PFSK-1 (cell line): Measurements from ENCODE around the gene TPGS1.

Experiments
- FOXP2 ChIP-seq: optimal IDR thresholded peaks from 2 replicates; pipeline ENCODE3; 2011; ENCODE audit warnings: borderline replicate concordance, control low read depth, inconsistent platforms; ENCODE audit not compliant: insufficient read depth; ENCODE audit errors: extremely low read length, extremely low read depth
- POLR2AphosphoS5 ChIP-seq: IDR thresholded peaks from 2 replicates; pipeline ENCODE4 v1.6.1; 2012; ENCODE audit warnings: low read depth, mild to moderate bottlenecking, control low read depth, low read length, moderate library complexity
- REST ChIP-seq, 2 experiments: IDR thresholded peaks; 2 replicates each; pipeline versions ENCODE4 v1.6.1 to v1.8.0; 2011 to 2012; ENCODE audit warnings: low read depth in 2 of 2, low read length in 2 of 2, control low read depth in 1 of 2, inconsistent platforms in 1 of 2, mild to moderate bottlenecking in 1 of 2, moderate library complexity in 1 of 2; ENCODE audit not compliant: insufficient read depth in 1 of 2
- SIN3A ChIP-seq: IDR thresholded peaks from 2 replicates; pipeline ENCODE4 v1.6.1; 2012; ENCODE audit warnings: mild to moderate bottlenecking, low read length, moderate library complexity, borderline replicate concordance; ENCODE audit not compliant: insufficient read depth
- TAF1 ChIP-seq: IDR thresholded peaks from 2 replicates; pipeline ENCODE4 v1.6.1; 2012; ENCODE audit warnings: low read length, control low read depth, borderline replicate concordance; ENCODE audit not compliant: insufficient read depth

TPGS1 gene

GRCh38 chr19:512547-513365 is 5.5 kb downstream of the TPGS1 start:
- TF ChIP-seq SIN3A (no peak), POLR2AphosphoS5 (no peak), FOXP2 (no peak), REST (IDR thresholded peaks at IDR 0.05; ENCODE audit: insufficient read depth in 1 of 2, low read depth in 2 of 2, low read length in 2 of 2) (no peak), TAF1 (no peak)

GRCh38 chr19:513368-514165 is 6.3 kb downstream of the TPGS1 start:
- TF ChIP-seq FOXP2 (no peak), POLR2AphosphoS5 (no peak), SIN3A (no peak), REST (IDR thresholded peaks at IDR 0.05; ENCODE audit: insufficient read depth in 1 of 2, low read depth in 2 of 2, low read length in 2 of 2) (no peak), TAF1 (no peak)

DNA sequence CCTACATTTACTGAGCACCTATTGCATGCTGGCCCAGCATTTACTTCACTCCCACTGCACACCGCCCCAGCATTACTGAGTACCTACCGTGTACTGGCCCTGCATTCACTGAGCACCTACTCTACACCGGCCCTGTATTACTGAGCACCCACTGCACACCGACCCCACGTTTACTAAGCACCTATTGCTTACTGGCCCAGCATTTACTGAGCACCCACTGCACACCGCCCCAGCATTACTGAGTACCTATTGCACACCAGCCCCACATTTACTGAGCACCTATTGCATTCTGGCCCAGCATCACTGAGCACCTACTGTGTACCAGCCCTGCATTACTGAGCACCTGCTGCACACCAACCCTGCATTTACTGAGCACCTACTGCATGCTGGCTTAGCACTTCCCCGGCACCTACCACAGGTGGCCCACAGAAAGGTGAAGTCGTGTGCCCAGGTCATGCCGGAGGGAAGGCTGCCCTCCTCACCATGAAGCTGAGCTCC is 6.9 kb downstream of the TPGS1 start:
- TF ChIP-seq TAF1 (no peak), FOXP2 (no peak), POLR2AphosphoS5 (no peak), REST (IDR thresholded peaks at IDR 0.05; ENCODE audit: insufficient read depth in 1 of 2, low read depth in 2 of 2, low read length in 2 of 2) (no peak), SIN3A (no peak)

DNA sequence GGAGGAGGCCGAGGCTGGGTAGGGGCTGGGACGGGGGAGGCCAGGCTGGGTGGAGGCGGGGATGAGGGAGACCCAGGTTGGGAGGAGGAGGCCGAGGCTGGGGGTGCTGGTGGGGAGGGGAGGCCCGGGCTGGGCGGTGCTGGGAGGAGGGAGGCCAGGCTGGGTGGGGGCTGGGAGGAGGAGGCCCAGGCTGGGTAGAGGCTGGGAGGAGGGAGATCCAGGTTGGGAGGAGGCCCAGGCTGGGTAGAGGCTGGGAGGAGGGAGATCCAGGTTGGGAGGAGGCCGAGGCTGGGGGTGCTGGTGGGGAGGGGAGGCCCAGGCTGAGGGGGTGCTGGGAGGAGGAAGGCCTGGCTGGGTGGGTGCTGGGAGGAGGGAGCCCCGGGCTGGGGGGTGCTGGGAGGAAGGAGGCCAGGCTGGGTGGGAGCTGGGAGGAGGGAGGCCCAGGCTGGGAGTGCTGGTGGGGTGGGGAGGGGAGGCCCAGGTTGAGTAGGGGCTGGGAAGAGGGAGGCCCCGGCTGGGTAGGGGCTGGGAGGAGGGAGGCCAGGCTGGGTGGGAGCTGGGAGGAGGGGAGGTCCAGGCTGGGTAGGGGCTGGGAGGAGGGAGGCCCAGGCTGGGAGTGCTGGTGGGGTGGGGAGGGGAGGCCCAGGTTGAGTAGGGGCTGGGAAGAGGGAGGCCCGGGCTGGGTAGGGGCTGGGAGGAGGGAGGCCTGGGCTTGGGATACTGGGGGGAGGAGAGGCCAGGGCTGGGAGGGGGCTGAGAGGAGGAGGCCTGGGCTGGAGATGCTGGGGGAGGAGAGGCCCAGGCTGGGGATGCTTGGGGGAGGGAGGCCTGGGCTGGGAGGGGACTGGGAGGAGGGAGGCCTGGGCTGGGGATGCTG is 10.7 kb downstream of the TPGS1 start:
- TF ChIP-seq FOXP2 = no peak
- TF ChIP-seq TAF1 = no peak
- no peak for TF ChIP-seq SIN3A
- no peak for TF ChIP-seq REST (IDR thresholded peaks at IDR 0.05; ENCODE audit: insufficient read depth in 1 of 2, low read depth in 2 of 2, low read length in 2 of 2)
- TF ChIP-seq POLR2AphosphoS5 = no peak
